Stomach smooth muscle (tissue), 2 donors: ENCODE data around the gene PIK3R5.

Source experiments
- H3K27ac ChIP-seq: one replicate; pipeline ENCODE4 v1.7.0; 2013; ENCODE audit warnings: mild to moderate bottlenecking, low read length, inconsistent platforms
- H3K27me3 ChIP-seq, 2 donors: one replicate each; pipeline ENCODE4 v1.7.0; 2013; ENCODE audit warnings: low read length in 2 of 2; ENCODE audit not compliant: insufficient read depth in 2 of 2, control insufficient read depth in 1 of 2
- H3K36me3 ChIP-seq, 2 donors: one replicate each; pipeline ENCODE4 v1.7.0; 2013; ENCODE audit warnings: low read length in 2 of 2; ENCODE audit not compliant: control insufficient read depth in 2 of 2, insufficient read depth in 2 of 2
- H3K4me1 ChIP-seq: one replicate; pipeline ENCODE4 v1.7.0; 2013; ENCODE audit warnings: low read length; ENCODE audit not compliant: control insufficient read depth, insufficient read depth
- H3K4me3 ChIP-seq, 2 donors: one replicate each; pipeline ENCODE4 v1.7.0; 2013; ENCODE audit warnings: low read length in 2 of 2
- H3K9ac ChIP-seq, 2 donors: one replicate each; pipeline ENCODE4 v1.7.0; 2013; ENCODE audit warnings: low read length in 2 of 2, mild to moderate bottlenecking in 1 of 2
- H3K9me3 ChIP-seq, 2 donors: one replicate each; pipeline ENCODE4 v1.7.0; 2013; ENCODE audit warnings: low read length in 2 of 2; ENCODE audit not compliant: control insufficient read depth in 2 of 2
- donor health status: healthy.
- donor health status: Pancreatic carcinoma.

The PIK3R5 gene

DNA sequence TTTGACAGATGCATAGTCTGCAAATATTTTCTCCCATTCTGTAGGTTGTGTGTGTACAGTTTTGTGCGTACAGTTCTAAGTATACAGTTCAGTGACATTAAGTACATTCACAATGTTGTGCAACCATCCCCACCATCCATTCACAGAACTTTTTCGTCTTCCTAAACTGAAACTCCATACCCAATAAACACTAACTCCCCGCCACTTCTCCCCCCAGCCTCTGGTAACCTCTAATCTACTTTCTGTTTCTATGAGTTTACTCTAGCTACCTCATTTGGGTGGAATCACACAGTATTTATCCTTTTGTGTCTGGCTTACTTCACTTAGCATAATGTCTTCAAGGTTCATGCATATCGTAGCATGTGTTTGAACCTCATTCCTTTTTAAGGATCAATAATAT lies 14.3 kb downstream of the PIK3R5 start:
- H3K4me3 ChIP-seq: no peak overlapping the region
- peaks cover 0 to 4% of the 10 kb centered on the region in 2 donors for H3K27me3 ChIP-seq
- no peaks in the 10 kb centered on the region for H3K4me1 ChIP-seq
- peaks cover 0 to 1% of the 10 kb centered on the region in 2 donors for H3K9me3 ChIP-seq
- H3K36me3 ChIP-seq: no peaks in the 10 kb centered on the region
- no peak overlapping the region for H3K9ac ChIP-seq
- H3K27ac ChIP-seq: no peak overlapping the region

GRCh38 chr17:8949061-8949661 lies 16.3 kb downstream of the PIK3R5 start:
- Histone ChIP-seq H3K9ac (no peak overlapping the region), H3K4me1 (no peaks in the 10 kb centered on the region), H3K27ac (no peak overlapping the region), H3K9me3 (peaks cover 8 to 10% of the 10 kb centered on the region in 2 donors), H3K27me3 (peaks cover 0 to 6% of the 10 kb centered on the region in 2 donors), H3K4me3 (no peak overlapping the region), H3K36me3 (no peaks in the 10 kb centered on the region)

GRCh38 chr17:8948462-8948861 lies 17.0 kb downstream of the PIK3R5 start:
- Histone ChIP-seq H3K9me3 (peaks cover 8 to 10% of the 10 kb centered on the region in 2 donors), H3K27ac (no peak overlapping the region), H3K9ac (no peak overlapping the region), H3K4me1 (no peaks in the 10 kb centered on the region), H3K4me3 (no peak overlapping the region), H3K36me3 (no peaks in the 10 kb centered on the region), H3K27me3 (peaks cover 0 to 6% of the 10 kb centered on the region in 2 donors)

GRCh38 chr17:8947201-8947600 lies 18.3 kb downstream of the PIK3R5 start:
- H3K4me1 ChIP-seq: no peaks in the 10 kb centered on the region
- no peak overlapping the region for H3K9ac ChIP-seq
- H3K4me3 ChIP-seq: no peak overlapping the region
- no peaks in the 10 kb centered on the region for H3K36me3 ChIP-seq
- peaks cover 0 to 6% of the 10 kb centered on the region in 2 donors for H3K27me3 ChIP-seq
- no peak overlapping the region for H3K27ac ChIP-seq
- H3K9me3 ChIP-seq: peaks cover 8 to 10% of the 10 kb centered on the region in 2 donors

DNA sequence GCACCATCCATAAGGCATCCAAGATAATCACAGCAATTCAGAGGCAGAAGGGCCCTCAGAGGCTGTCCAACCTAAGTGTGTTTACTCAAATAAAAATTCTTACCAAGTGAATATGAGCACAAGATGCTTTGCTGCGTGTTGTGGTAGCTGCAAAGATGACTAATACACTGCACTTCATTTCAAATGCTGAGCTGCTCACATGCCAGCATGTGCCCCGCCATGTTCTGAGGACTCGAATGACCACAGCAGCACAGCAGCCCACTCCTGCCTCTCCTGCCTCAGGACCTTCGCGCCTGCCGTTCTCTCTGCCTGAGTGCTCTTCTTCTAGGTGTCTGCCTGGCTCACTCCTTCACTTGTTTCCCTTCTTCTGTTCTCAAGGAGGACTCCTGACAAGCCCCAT lies 19.0 kb downstream of the PIK3R5 start:
- Histone ChIP-seq H3K27ac (no peak overlapping the region), H3K4me1 (no peaks in the 10 kb centered on the region), H3K4me3 (no peak overlapping the region), H3K9ac (no peak overlapping the region), H3K9me3 (peaks cover 8 to 10% of the 10 kb centered on the region in 2 donors), H3K36me3 (no peaks in the 10 kb centered on the region), H3K27me3 (peaks cover 0 to 7% of the 10 kb centered on the region in 2 donors)

GRCh38 chr17:8946071-8946470 lies 19.4 kb downstream of the PIK3R5 start:
- peaks cover 8 to 10% of the 10 kb centered on the region in 2 donors for H3K9me3 ChIP-seq
- H3K27ac ChIP-seq: no peak overlapping the region
- no peak overlapping the region for H3K4me3 ChIP-seq
- no peaks in the 10 kb centered on the region for H3K4me1 ChIP-seq
- no peak overlapping the region for H3K9ac ChIP-seq
- no peaks in the 10 kb centered on the region for H3K36me3 ChIP-seq
- peaks cover 0 to 8% of the 10 kb centered on the region in 2 donors for H3K27me3 ChIP-seq

DNA sequence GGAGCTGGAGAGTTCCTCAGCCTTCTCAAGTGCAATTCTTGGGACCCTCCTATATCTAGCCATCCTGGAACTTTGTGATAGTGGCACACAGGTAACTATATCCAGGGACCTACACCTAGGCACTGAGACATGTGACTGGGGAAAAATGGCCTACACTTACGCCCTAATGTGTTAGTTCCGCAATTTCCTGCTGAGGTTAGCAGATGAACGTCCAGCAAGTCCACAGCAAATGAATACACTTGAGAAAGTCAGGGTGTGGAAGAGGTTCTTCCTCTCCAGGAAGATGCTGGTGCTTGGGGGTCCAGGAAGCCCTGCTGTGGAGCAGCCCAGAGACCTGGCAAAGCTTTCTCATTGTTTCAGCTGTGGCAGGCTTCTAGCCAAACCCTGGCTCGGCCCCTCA lies 20.8 kb downstream of the PIK3R5 start:
- Histone ChIP-seq H3K9ac (no peak overlapping the region), H3K27ac (no peak overlapping the region), H3K27me3 (peaks cover 0 to 8% of the 10 kb centered on the region in 2 donors), H3K36me3 (no peaks in the 10 kb centered on the region), H3K9me3 (peaks cover 8 to 10% of the 10 kb centered on the region in 2 donors), H3K4me3 (no peak overlapping the region), H3K4me1 (no peaks in the 10 kb centered on the region)

GRCh38 chr17:8944083-8944482 lies 21.4 kb downstream of the PIK3R5 start:
- Histone ChIP-seq H3K27me3 (peaks cover 0 to 8% of the 10 kb centered on the region in 2 donors), H3K36me3 (no peaks in the 10 kb centered on the region), H3K4me1 (no peaks in the 10 kb centered on the region), H3K9ac (no peak overlapping the region), H3K4me3 (no peak overlapping the region), H3K27ac (no peak overlapping the region), H3K9me3 (peaks cover 8 to 10% of the 10 kb centered on the region in 2 donors)

GRCh38 chr17:8941980-8942622 lies 23.4 kb downstream of the PIK3R5 start:
- no peaks in the 10 kb centered on the region for H3K4me1 ChIP-seq
- peaks cover 8 to 10% of the 10 kb centered on the region in 2 donors for H3K9me3 ChIP-seq
- H3K9ac ChIP-seq: no peak overlapping the region
- no peaks in the 10 kb centered on the region for H3K36me3 ChIP-seq
- no peak overlapping the region for H3K27ac ChIP-seq
- H3K27me3 ChIP-seq: peaks cover 0 to 8% of the 10 kb centered on the region in 2 donors
- H3K4me3 ChIP-seq: no peak overlapping the region

- Histone ChIP-seq H3K27ac (no peak overlapping the region), H3K27me3 (peaks cover 0 to 8% of the 10 kb centered on the region in 2 donors), H3K4me1 (no peaks in the 10 kb centered on the region), H3K9ac (no peak overlapping the region), H3K9me3 (peaks cover 8 to 10% of the 10 kb centered on the region in 2 donors), H3K4me3 (no peak overlapping the region), H3K36me3 (no peaks in the 10 kb centered on the region)
These were observed 24.0 kb downstream of the PIK3R5 start for GRCh38 chr17:8941520-8941919.

- H3K27ac ChIP-seq: no peak overlapping the region
- no peaks in the 10 kb centered on the region for H3K36me3 ChIP-seq
- H3K27me3 ChIP-seq: peaks cover 0 to 8% of the 10 kb centered on the region in 2 donors
These were observed 24.5 kb downstream of the PIK3R5 start for GRCh38 chr17:8940866-8941471.

More at GRCh38 chr17:8940866-8941471, 24.5 kb downstream of the PIK3R5 start:
- Histone ChIP-seq H3K9ac (no peak overlapping the region), H3K4me1 (no peaks in the 10 kb centered on the region), H3K9me3 (peaks cover 6 to 8% of the 10 kb centered on the region in 2 donors), H3K4me3 (no peak overlapping the region)
